NCI-H1092 treated with DMSO at 0.1 percent for 48 hours (cell line): ENCODE results near the gene NTPCR.

Experiments used
- DNase-seq: peaks from one replicate; lab custom pipeline; 2025; lab: John Stamatoyannopoulos, UW

Gene NTPCR

GRCh38 chr1:232962761-232963745, 12.6 kb downstream of the NTPCR start:
- DNase-seq: no peak

- no peak for DNase-seq
These were observed 14.2 kb downstream of the NTPCR start for GRCh38 chr1:232964601-232965000.

GRCh38 chr1:232965124-232965911, 14.9 kb downstream of the NTPCR start:
- no peak for DNase-seq

- DNase-seq: no peak
These were observed 15.5 kb downstream of the NTPCR start for GRCh38 chr1:232965912-232966217.

- no peak for DNase-seq
These were observed 16.3 kb downstream of the NTPCR start for GRCh38 chr1:232966663-232967062.

- no peak for DNase-seq
These were observed 18.0 kb downstream of the NTPCR start for GRCh38 chr1:232968391-232968790.

GRCh38 chr1:232968965-232969364, 18.6 kb downstream of the NTPCR start:
- DNase-seq: no peak

GRCh38 chr1:232969799-232970198, 19.4 kb downstream of the NTPCR start:
- no peak for DNase-seq

- no peak for DNase-seq
These were observed 20.1 kb downstream of the NTPCR start for GRCh38 chr1:232970508-232970907.

- no peak for DNase-seq
These were observed 23.5 kb downstream of the NTPCR start for GRCh38 chr1:232973652-232974611.

GRCh38 chr1:232974971-232975370, 24.6 kb downstream of the NTPCR start:
- no peak for DNase-seq

GRCh38 chr1:232978091-232978634, 27.8 kb downstream of the NTPCR start:
- DNase-seq: no peak

- DNase-seq: no peak
These were observed 28.4 kb downstream of the NTPCR start for GRCh38 chr1:232978815-232979214.

GRCh38 chr1:232979558-232979957, 29.1 kb downstream of the NTPCR start:
- DNase-seq: no peak

GRCh38 chr1:232980355-232980978, 30.1 kb downstream of the NTPCR start:
- no peak for DNase-seq

GRCh38 chr1:232980986-232981560, 30.7 kb downstream of the NTPCR start:
- no peak for DNase-seq

GRCh38 chr1:232982238-232982944, 32.0 kb downstream of the NTPCR start:
- DNase-seq: no peak

GRCh38 chr1:232983375-232983774, 33.0 kb downstream of the NTPCR start:
- DNase-seq: no peak

- DNase-seq: no peak
These were observed 33.6 kb downstream of the NTPCR start for GRCh38 chr1:232983817-232984567.
